Muscle of leg (tissue), 11 donors: ENCODE data around the gene LRIT1. TPM values are rescaled to one million over a fixed set of nuclear protein-coding genes. Genes with fewer than 3 reads are reported as not detected.
A peak's percentile ranks its signal among the peaks of the same experiment; 100 is the strongest.

Source experiments
- DNase-seq: peaks from one replicate; pipeline ENCODE4 v3.0.0; 2013
- H3K27ac ChIP-seq: one replicate; pipeline ENCODE4 v1.5.1; 2013; ENCODE audit warnings: mild to moderate bottlenecking, low read length, control low read depth
- H3K27me3 ChIP-seq: one replicate; pipeline ENCODE4 v1.6.1; 2013; ENCODE audit warnings: low read length; ENCODE audit not compliant: control insufficient read depth, insufficient read depth
- H3K36me3 ChIP-seq: one replicate; pipeline ENCODE4 v1.6.1; 2013; ENCODE audit warnings: low read length; ENCODE audit not compliant: control insufficient read depth, insufficient read depth
- H3K4me1 ChIP-seq: one replicate; pipeline ENCODE4 v1.6.1; 2013; ENCODE audit warnings: low read length; ENCODE audit not compliant: control insufficient read depth, insufficient read depth
- H3K4me3 ChIP-seq: one replicate; pipeline ENCODE4 v1.5.1; 2013; ENCODE audit warnings: low read length, control low read depth
- H3K9me3 ChIP-seq: replicated peaks from 2 replicates; pipeline ENCODE4 v1.6.1; 2013; ENCODE audit warnings: low read depth, low read length; ENCODE audit not compliant: control insufficient read depth
- WGBS: methylation state at CpG from one replicate; pipeline ENCODE4 v1.1.5; 2013; ENCODE audit warnings: missing lambda C conversion rate; ENCODE audit not compliant: insufficient coverage; 5-methylcytosine and 5-hydroxymethylcytosine counted together
- polyA plus RNA-seq, 8 donors: library from polyadenylated mRNA; unstranded; fragments of 120-200 nt; gene quantifications; one replicate each; pipeline versions ENCODE4 v1.2.1 to v1.2.3, GENCODE V29; 2013; ENCODE audit warnings: inconsistent platforms in 1 of 8, low replicate concordance in 1 of 8; ENCODE audit not compliant: insufficient read length in 8 of 8, insufficient read depth in 1 of 8
- total RNA-seq: library from RNA; stranded (reverse); fragments of 120-200 nt; gene quantifications from one replicate; pipeline ENCODE4 v1.2.4, GENCODE V29; 2013

LRIT1 gene
- total and polyA plus RNA-seq, 9 donors = not detected

GRCh38 chr10:84267503-84268126 lies 26.3 kb upstream of the LRIT1 start:
- Histone ChIP-seq H3K9me3 (no peaks in the 10 kb centered on the region), H3K27ac (no peak overlapping the region), H3K4me3 (no peak overlapping the region), H3K36me3 (no peaks in the 10 kb centered on the region), H3K4me1 (peaks cover 12% of the 10 kb centered on the region), H3K27me3 (peaks cover 2% of the 10 kb centered on the region)
- 46% methylated on average over 5 of the region's 7 CpGs for WGBS
- no peak for DNase-seq

DNA sequence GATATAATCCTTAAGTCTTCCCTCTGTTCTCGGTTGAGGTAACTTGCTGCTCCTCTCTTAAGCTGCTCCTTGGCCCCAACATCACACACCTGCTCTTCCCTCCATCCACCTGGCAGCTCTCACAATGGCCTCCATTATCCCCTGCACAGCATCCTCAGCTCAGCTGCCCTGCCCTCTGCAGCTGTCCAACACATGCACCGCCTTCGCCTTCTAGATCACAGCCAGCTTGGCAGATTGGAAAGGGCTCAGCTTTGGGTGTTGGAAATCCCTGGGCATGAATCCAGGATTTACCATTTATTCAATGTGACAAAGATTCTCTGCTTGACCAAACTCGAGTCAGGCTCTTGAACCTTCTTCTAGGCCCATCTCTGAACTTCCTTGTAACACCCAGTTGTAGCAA lies 24.1 kb upstream of the LRIT1 start:
- H3K9me3 ChIP-seq = no peaks in the 10 kb centered on the region
- no peaks in the 10 kb centered on the region for H3K36me3 ChIP-seq
- peak; percentile 81 for DNase-seq
- peaks cover 5% of the 10 kb centered on the region for H3K27me3 ChIP-seq
- H3K4me1 ChIP-seq = peaks cover 12% of the 10 kb centered on the region
- no peak overlapping the region for H3K4me3 ChIP-seq
- H3K27ac ChIP-seq = peak overlapping the region; percentile 72
- 75% methylated on average over 4 of the region's 4 CpGs for WGBS

GRCh38 chr10:84264611-84265141 lies 23.3 kb upstream of the LRIT1 start:
- H3K27ac ChIP-seq = peak overlapping the region; percentile 72
- H3K4me3 ChIP-seq = no peak overlapping the region
- H3K27me3 ChIP-seq = peaks cover 5% of the 10 kb centered on the region
- no peaks in the 10 kb centered on the region for H3K36me3 ChIP-seq
- H3K4me1 ChIP-seq = peaks cover 12% of the 10 kb centered on the region
- peak; percentile 56 for DNase-seq
- WGBS = 4% methylated on average over 9 of the region's 11 CpGs
- no peaks in the 10 kb centered on the region for H3K9me3 ChIP-seq

DNA sequence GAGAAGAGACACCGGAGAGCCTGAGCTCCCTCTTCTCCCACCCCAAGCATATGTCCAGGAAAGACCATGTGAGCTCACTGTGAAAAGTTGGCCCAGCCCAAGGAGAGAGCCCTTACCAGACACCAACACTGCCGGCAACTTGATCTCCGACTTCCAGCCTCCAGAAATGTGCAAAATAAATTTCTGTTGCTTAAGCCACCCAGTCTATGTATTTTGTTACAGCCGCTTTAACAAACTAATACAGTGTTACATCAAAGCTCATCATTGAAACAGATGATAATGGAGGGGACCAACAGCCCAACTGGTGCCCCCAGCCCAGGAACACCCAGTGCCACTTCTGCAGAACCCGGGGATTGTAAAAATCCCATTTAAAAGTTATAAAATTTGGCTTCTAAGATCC lies 22.4 kb upstream of the LRIT1 start:
- Histone ChIP-seq H3K27me3 (peaks cover 5% of the 10 kb centered on the region), H3K9me3 (no peaks in the 10 kb centered on the region), H3K27ac (no peak overlapping the region), H3K4me1 (peaks cover 12% of the 10 kb centered on the region), H3K4me3 (no peak overlapping the region), H3K36me3 (no peaks in the 10 kb centered on the region)
- WGBS = 45% methylated on average over 2 of the region's 5 CpGs
- no peak for DNase-seq

DNA sequence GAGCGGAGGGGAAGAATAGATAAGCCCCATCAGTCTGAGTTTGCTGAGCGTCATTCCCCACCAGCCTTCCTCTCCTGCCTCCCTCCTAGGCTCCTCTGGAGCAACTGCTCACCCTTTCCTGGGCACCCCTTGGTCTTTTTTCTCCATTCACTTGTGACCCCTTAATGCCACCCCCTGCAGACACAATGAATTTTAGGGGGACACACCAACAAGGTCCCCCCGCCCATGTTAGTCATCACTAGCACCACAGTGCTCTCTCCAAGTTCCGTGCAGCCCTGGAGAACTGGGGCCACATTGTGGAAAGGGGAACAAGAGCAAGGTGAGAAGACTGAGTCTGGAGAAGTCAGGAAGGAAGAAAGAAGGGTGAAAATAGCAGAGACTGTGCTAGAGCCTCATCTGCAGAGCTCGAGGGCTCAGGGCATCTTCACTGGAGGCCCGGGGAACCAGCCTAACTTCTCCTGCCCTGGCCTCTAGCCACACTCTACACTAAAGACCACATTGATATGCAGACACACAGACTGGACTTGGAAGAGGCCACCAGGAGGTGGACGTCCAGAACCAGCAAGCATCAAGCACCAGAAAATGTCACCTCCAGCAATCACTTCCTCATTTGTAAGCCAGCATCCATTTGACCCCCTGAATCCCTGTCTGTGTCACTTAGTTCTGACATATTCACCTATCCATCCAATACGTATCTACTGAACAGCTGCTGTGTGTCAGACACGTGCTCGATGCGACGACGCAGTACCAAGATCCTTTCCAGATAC lies 21.0 kb upstream of the LRIT1 start:
- H3K27me3 ChIP-seq = peaks cover 5% of the 10 kb centered on the region

GRCh38 chr10:84261236-84261915 lies 20.0 kb upstream of the LRIT1 start:
- Histone ChIP-seq H3K4me3 (no peak overlapping the region), H3K4me1 (peaks cover 18% of the 10 kb centered on the region), H3K9me3 (no peaks in the 10 kb centered on the region), H3K27me3 (peaks cover 5% of the 10 kb centered on the region), H3K27ac (no peak overlapping the region), H3K36me3 (no peaks in the 10 kb centered on the region)
- WGBS = 80% methylated on average over 3 of the region's 7 CpGs
- DNase-seq = no peak

More for the DNA sequence above, 21.0 kb upstream of the LRIT1 start:
- Histone ChIP-seq H3K9me3 (no peaks in the 10 kb centered on the region), H3K27ac (no peak overlapping the region), H3K36me3 (no peaks in the 10 kb centered on the region), H3K4me3 (no peak overlapping the region), H3K4me1 (peaks cover 12% of the 10 kb centered on the region)
- 80% methylated on average over 3 of the region's 13 CpGs for WGBS
- DNase-seq = no peak

- H3K27ac ChIP-seq = no peak overlapping the region
- no peak overlapping the region for H3K4me3 ChIP-seq
- no peak for DNase-seq
- peaks cover 6% of the 10 kb centered on the region for H3K4me1 ChIP-seq
- H3K27me3 ChIP-seq = peaks cover 3% of the 10 kb centered on the region
- H3K36me3 ChIP-seq = peaks cover 3% of the 10 kb centered on the region
- WGBS = 94% methylated on average over 5 of the region's 7 CpGs
- H3K9me3 ChIP-seq = no peaks in the 10 kb centered on the region
Measured at GRCh38 chr10:84258034-84258695, 16.8 kb upstream of the LRIT1 start.

- Histone ChIP-seq H3K4me3 (no peak overlapping the region), H3K27ac (no peak overlapping the region), H3K4me1 (peaks cover 6% of the 10 kb centered on the region), H3K27me3 (peaks cover 3% of the 10 kb centered on the region), H3K36me3 (peaks cover 3% of the 10 kb centered on the region), H3K9me3 (no peaks in the 10 kb centered on the region)
- WGBS = 69% methylated on average over 15 of the region's 15 CpGs
- DNase-seq = no peak
Measured at GRCh38 chr10:84257343-84258020, 16.1 kb upstream of the LRIT1 start.

- peaks cover 6% of the 10 kb centered on the region for H3K4me1 ChIP-seq
- H3K27me3 ChIP-seq = no peaks in the 10 kb centered on the region
- peaks cover 3% of the 10 kb centered on the region for H3K36me3 ChIP-seq
- WGBS = 41% methylated on average over 24 of the region's 35 CpGs
- peak; percentile 39 for DNase-seq
- no peaks in the 10 kb centered on the region for H3K9me3 ChIP-seq
- H3K4me3 ChIP-seq = no peak overlapping the region
- H3K27ac ChIP-seq = no peak overlapping the region
Measured at GRCh38 chr10:84256510-84257342, 15.4 kb upstream of the LRIT1 start.
